Activated T-cell treated with anti-CD3 and anti-CD28 coated beads for 1 hour (primary cell): Measurements from ENCODE around the gene PXT1.

Experiments used
- DNase-seq: peaks from one replicate; pipeline ENCODE4 v3.0.0-alpha.2; 2020; ENCODE audit warnings: low read depth

The PXT1 gene

GRCh38 chr6:36346486-36347273, 96.0 kb downstream of the PXT1 start:
- DNase-seq: no peak

- DNase-seq: no peak
Measured at GRCh38 chr6:36345681-36346466, 96.8 kb downstream of the PXT1 start.

GRCh38 chr6:36343109-36343680, 99.5 kb downstream of the PXT1 start:
- DNase-seq: no peak

DNA sequence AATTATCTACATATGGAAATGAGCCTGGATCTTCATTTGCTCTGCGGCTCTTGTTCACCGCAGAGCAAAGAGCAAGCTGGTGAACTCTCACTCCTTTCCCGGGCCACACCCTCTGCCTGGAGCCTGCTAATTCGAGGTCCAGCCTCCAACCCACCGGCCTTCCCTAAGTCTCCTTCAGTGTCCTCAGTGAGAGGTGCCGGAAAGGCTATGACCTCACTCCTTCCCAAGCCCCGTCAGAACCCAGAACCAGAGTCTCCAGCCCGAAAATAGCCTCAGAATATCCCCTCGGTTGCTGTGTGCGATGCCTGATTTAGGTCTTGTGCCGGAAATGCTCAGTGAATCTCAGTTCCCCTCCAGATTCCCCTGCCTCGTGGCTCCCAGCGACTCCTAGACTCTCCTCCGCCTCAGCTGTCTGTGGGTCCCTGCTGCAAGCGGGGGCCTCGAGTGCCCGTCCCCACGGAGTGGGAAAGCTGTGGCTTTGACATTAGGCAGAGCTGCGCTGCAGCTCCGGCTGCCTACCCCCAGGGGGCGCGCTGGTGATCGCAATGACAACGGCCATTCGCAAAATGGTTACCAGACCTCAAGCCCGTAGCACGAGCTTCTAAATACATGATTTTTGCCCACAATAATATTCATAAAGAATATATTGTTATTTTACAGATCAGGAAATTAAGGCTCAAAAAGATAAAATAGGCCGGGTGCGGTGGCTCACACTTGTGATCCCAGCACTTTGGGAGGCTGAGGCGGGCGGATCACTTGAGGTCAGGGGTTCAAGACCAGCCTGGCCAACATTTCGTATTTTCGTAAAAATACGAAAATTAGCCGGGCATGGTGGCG, 101.8 kb downstream of the PXT1 start:
- peak; percentile 63 for DNase-seq
